ENCODE measurements around the gene SLC1A4.

GRCh38 chr2:65035351-65035943 is 46.2 kb downstream of the SLC1A4 start:
- no peak for TF ChIP-seq POLR2A (IDR thresholded peaks at IDR 0.05; ENCODE audit: low read depth, low read length)
- no peak for TF ChIP-seq POLR2AphosphoS5 (IDR thresholded peaks at IDR 0.05; ENCODE audit: low read depth, low read length)
